SH-SY5Y (cell line): Measurements from ENCODE around the gene RFNG.

ENCODE experiments used
- GATA2 ChIP-seq: IDR thresholded peaks from 2 replicates; pipeline ENCODE4 v1.6.1; 2011; ENCODE audit warnings: mild to moderate bottlenecking, low read depth, low read length
- GATA3 ChIP-seq: IDR thresholded peaks from 2 replicates; pipeline ENCODE4 v1.6.1; 2011; ENCODE audit warnings: low read depth, mild to moderate bottlenecking, low read length, moderate library complexity

DNA sequence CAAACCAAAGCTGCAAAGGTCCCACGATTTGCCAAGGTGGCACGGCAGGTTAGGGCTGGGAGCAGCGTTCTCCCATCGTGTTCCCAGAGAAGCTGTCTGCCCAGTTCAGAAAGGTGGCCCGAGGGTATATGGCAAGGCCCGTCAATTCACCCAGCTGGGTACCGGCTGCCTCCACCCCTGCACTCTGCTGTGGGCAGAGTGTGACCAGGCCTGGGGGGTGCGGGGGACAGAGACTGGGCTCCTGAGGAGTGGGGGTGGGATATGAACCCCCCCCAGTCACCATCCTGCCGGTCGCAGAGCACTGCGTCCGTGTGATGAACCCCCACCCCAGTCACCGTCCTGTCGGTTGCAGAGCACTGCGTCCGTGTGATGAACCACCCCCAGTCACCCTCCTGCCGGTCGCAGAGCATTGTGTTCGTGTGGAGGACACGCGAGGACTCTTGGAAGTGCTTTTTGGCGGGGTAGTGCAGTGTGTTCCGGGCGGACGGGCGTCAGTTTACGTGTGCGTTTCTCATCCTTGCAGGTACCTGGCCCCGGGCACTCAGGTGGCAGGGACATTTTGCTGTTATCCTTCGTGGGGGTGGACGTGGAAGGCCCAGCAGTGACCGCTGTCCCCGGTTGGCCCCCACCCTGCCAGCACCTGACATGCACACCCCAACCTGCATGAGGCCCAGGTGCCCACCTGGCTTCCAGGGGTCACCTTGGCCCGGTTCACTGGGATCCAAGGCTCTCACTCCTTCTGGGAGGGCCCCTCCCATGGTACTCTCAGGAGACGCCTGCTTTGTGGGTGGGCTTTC, 49.1 kb upstream of the RFNG start:
- no peak for TF ChIP-seq GATA2
- TF ChIP-seq GATA3 = no peak
